ENCODE measurements around the gene PCDH19. TPM values are rescaled to one million over a fixed set of nuclear protein-coding genes. Genes with fewer than 3 reads are reported as not detected.

Gene PCDH19
- total and polyA plus RNA-seq, 9 donors: 1.2 to 4.4 (median 3.0) TPM

DNA sequence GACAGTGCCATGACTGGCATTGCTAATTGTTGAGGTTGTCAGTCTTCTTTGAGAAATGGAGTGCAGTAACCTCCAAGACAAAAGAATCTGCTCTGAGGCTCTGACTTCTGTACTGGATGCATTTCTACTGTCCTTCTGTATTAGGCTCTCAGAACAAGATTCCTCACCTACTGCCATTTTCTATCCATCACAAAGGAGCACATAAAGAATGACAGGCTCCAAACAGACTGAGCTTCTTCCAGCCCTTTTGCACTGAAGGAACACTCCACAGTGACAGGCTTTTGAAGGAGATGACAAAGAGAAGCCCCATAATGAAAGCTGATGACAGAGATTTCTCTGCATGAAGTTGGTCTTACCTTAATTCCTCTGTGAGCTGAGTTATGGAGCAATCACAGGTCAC lies 162.2 kb downstream of the PCDH19 start:
- H3K4me3 ChIP-seq: no peak overlapping the region
- H3K9me3 ChIP-seq: no peaks in the 10 kb centered on the region
- no peak for DNase-seq

DNA sequence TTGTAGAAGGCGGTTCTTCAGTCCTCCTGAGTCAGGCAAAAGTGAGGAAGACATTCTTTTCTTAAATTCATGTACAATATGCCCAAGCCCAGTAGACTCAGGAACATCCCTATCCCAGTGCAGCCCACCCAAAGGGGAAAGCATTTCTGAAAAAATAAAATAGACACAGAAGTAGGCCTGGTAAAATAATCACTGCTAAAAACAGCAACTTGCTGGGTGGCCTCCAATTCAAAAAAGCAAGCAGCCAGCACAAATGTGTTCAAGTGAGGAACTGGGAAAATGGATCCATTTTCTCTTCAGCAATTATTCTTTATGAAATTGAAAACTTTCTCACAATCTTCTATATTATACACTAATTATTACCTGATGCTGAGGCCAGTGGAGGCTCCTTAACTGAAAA lies 165.4 kb downstream of the PCDH19 start:
- Histone ChIP-seq H3K27me3 (no peaks in the 10 kb centered on the region), H3K4me1 (ENCODE audit: insufficient read depth) (no peaks in the 10 kb centered on the region), H3K9me3 (no peaks in the 10 kb centered on the region), H3K27ac (no peak overlapping the region), H3K36me3 (no peaks in the 10 kb centered on the region), H3K4me3 (no peak overlapping the region)
- no peak for DNase-seq
- WGBS, 3 donors: 67 to 74% (median 69%) methylated on average over 1 of the region's 1 CpG
- intact Hi-C loops (cut with DNase I): no loop called here
- no peak for TF ChIP-seq EP300 (IDR thresholded peaks at IDR 0.05)
- TF ChIP-seq, protein P1, sequence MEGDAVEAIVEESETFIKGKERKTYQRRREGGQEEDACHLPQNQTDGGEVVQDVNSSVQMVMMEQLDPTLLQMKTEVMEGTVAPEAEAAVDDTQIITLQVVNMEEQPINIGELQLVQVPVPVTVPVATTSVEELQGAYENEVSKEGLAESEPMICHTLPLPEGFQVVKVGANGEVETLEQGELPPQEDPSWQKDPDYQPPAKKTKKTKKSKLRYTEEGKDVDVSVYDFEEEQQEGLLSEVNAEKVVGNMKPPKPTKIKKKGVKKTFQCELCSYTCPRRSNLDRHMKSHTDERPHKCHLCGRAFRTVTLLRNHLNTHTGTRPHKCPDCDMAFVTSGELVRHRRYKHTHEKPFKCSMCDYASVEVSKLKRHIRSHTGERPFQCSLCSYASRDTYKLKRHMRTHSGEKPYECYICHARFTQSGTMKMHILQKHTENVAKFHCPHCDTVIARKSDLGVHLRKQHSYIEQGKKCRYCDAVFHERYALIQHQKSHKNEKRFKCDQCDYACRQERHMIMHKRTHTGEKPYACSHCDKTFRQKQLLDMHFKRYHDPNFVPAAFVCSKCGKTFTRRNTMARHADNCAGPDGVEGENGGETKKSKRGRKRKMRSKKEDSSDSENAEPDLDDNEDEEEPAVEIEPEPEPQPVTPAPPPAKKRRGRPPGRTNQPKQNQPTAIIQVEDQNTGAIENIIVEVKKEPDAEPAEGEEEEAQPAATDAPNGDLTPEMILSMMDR (IDR thresholded peaks at IDR 0.05): no peak
- TF ChIP-seq POLR2A (IDR thresholded peaks at IDR 0.05): no peak

More for the DNA sequence above, 162.2 kb downstream of the PCDH19 start:
- no peak overlapping the region for H3K27ac ChIP-seq
- TF ChIP-seq EP300 (IDR thresholded peaks at IDR 0.05) (no peak), POLR2A (IDR thresholded peaks at IDR 0.05) (no peak)
- TF ChIP-seq, protein P1 (IDR thresholded peaks at IDR 0.05): no peak
- H3K36me3 ChIP-seq: no peaks in the 10 kb centered on the region
- intact Hi-C loops (cut with DNase I): no loop called here
- H3K4me1 ChIP-seq (ENCODE audit: insufficient read depth): no peaks in the 10 kb centered on the region
- H3K27me3 ChIP-seq: no peaks in the 10 kb centered on the region

Other genes with a start within 250 kb of the PCDH19 start
- 1 to 10 TPM in 6 of 7 donors, under 1 TPM in 1; 0.42 to 8.5 (median 1.4) TPM for gene TNMD, start 174.7 kb upstream of the PCDH19 start, total RNA-seq
- gene TNMD, start 174.7 kb upstream of the PCDH19 start, polyA plus RNA-seq: 10 to 100 TPM in 1 of 2 donors, 1 to 10 TPM in 1; 3.3 to 14.9 TPM
- gene TSPAN6, start 226.5 kb upstream of the PCDH19 start, total RNA-seq: 10 to 100 TPM; 41.2 to 68.2 (median 52.0) TPM
- gene TSPAN6, start 226.5 kb upstream of the PCDH19 start, polyA plus RNA-seq: 10 to 100 TPM; 70.1 to 70.8 TPM
- 10 to 100 TPM in 3 of 7 donors, 1 to 10 TPM in 4; 2.3 to 19.6 (median 9.5) TPM for gene SRPX2, start 233.9 kb upstream of the PCDH19 start, total RNA-seq
- gene SRPX2, start 233.9 kb upstream of the PCDH19 start, polyA plus RNA-seq: 10 to 100 TPM in 1 of 2 donors, 1 to 10 TPM in 1; 8.2 to 29.0 TPM